GM12801 (cell line): ENCODE results near the gene EPSTI1.

Source experiments
- TF ChIP-seq, protein P1 (sequence below): IDR thresholded peaks from one replicate; pipeline ENCODE4 v1.5.1; 2011; ENCODE audit warnings: control low read depth; ENCODE audit not compliant: insufficient read length; ENCODE audit errors: extremely low read depth

Gene EPSTI1

DNA sequence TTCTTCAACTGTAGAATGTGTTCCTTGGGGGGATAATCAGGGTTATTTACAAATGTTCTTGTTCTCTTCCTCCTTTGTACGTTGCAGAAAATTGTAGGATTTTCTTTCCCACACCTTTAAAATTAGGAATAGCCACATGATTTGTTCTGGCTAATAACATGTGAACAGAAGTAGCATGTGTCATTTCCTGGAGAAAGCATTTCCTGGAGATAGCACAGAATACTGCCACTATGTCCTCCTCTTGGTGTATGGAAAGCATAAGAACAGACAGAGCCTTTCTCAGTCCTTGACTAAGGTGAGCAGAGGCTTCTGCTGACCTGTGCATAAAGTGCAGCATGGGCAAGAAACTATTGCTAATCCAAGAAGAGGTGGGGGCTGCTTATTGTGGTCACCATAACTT, 108.9 kb downstream of the EPSTI1 start:
- TF ChIP-seq, protein P1, sequence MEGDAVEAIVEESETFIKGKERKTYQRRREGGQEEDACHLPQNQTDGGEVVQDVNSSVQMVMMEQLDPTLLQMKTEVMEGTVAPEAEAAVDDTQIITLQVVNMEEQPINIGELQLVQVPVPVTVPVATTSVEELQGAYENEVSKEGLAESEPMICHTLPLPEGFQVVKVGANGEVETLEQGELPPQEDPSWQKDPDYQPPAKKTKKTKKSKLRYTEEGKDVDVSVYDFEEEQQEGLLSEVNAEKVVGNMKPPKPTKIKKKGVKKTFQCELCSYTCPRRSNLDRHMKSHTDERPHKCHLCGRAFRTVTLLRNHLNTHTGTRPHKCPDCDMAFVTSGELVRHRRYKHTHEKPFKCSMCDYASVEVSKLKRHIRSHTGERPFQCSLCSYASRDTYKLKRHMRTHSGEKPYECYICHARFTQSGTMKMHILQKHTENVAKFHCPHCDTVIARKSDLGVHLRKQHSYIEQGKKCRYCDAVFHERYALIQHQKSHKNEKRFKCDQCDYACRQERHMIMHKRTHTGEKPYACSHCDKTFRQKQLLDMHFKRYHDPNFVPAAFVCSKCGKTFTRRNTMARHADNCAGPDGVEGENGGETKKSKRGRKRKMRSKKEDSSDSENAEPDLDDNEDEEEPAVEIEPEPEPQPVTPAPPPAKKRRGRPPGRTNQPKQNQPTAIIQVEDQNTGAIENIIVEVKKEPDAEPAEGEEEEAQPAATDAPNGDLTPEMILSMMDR, result no peak

- TF ChIP-seq, protein P1, result no peak
Measured at GRCh38 chr13:42880056-42880605, 111.9 kb downstream of the EPSTI1 start.

GRCh38 chr13:42878721-42879120, 113.3 kb downstream of the EPSTI1 start:
- TF ChIP-seq, protein P1, result no peak

GRCh38 chr13:42876887-42877545, 115.0 kb downstream of the EPSTI1 start:
- TF ChIP-seq, protein P1, result no peak

DNA sequence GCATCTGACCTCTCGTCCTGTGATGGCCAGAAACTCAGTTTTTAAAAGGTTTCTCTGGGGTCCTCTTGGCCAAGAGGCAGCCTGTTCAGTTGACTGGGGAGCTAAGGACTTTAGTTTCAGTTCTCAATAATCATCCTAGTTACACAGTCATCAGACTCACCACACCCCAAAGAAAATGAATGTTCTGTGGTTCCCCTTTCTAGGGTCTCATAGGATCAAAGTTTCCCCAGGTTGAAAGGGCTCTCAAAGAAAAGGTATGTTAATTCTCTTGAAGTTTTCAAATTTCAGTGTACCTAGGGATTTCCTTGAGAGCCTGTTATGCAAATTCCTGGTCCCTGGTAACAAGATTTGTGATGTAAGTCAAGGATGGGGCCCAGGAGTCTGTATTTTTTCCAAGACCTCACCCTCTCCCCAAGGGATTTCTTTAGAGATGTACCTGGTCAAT, 115.7 kb downstream of the EPSTI1 start:
- TF ChIP-seq, protein P1, result no peak

- TF ChIP-seq, protein P1, result no peak
Measured at GRCh38 chr13:42875475-42876269, 116.4 kb downstream of the EPSTI1 start.

- TF ChIP-seq, protein P1, result no peak
Measured at GRCh38 chr13:42874221-42874620, 117.8 kb downstream of the EPSTI1 start.
